Osteocyte (in vitro differentiated cells): ENCODE measurements around the gene MSH3. TPM values are rescaled to one million over a fixed set of nuclear protein-coding genes. Genes with fewer than 3 reads are reported as not detected.
A peak's percentile ranks its signal among the peaks of the same experiment; 100 is the strongest.

ENCODE experiments used
- DNase-seq: peaks from one replicate; pipeline ENCODE4 v3.0.0; 2021; ENCODE audit warnings: mixed read lengths; ENCODE audit not compliant: unreplicated experiment; ENCODE audit errors: extremely low spot score
- H3K27ac Mint-ChIP-seq: one replicate; pipeline ENCODE4 v1.8.0; 2021; ENCODE audit warnings: mild to moderate bottlenecking, mixed read lengths; ENCODE audit not compliant: unreplicated experiment
- H3K27me3 Mint-ChIP-seq: one replicate; pipeline ENCODE4 v1.8.0; 2021; ENCODE audit warnings: mixed read lengths; ENCODE audit not compliant: unreplicated experiment
- H3K36me3 Mint-ChIP-seq: one replicate; pipeline ENCODE4 v1.8.0; 2021; ENCODE audit warnings: mixed read lengths; ENCODE audit not compliant: unreplicated experiment
- H3K4me1 Mint-ChIP-seq: one replicate; pipeline ENCODE4 v1.8.0; 2021; ENCODE audit warnings: mixed read lengths; ENCODE audit not compliant: unreplicated experiment
- H3K4me3 Mint-ChIP-seq: one replicate; pipeline ENCODE4 v1.8.0; 2021; ENCODE audit warnings: mild to moderate bottlenecking, moderate library complexity, mixed read lengths; ENCODE audit not compliant: unreplicated experiment
- H3K9me3 Mint-ChIP-seq: one replicate; pipeline ENCODE4 v1.8.0; 2021; ENCODE audit warnings: mixed read lengths; ENCODE audit not compliant: unreplicated experiment
- total RNA-seq: library from RNA; stranded (reverse); gene quantifications from 2 replicates; pipeline ENCODE4 v1.2.1, GENCODE V29; 2021
- TF ChIP-seq, protein P1 (sequence below): fragments of 200-600 bp; sonication (generic); IDR thresholded peaks from 2 replicates; pipeline ENCODE4 v1.5.0; 2021; ENCODE audit warnings: antibody characterized with exemption, mild to moderate bottlenecking, moderate library complexity

Gene MSH3
- total RNA-seq, 1 donor from 2014 or later, result 14.8 TPM

GRCh38 chr5:80904533-80905187, 250.2 kb downstream of the MSH3 start:
- no peak for DNase-seq
- Mint-ChIP-seq H3K4me3 (no peak overlapping the region), H3K27ac (no peak overlapping the region), H3K36me3 (peaks cover 2% of the 10 kb centered on the region), H3K27me3 (no peaks in the 10 kb centered on the region), H3K4me1 (no peaks in the 10 kb centered on the region), H3K9me3 (peaks cover 20% of the 10 kb centered on the region)
- TF ChIP-seq, protein P1, sequence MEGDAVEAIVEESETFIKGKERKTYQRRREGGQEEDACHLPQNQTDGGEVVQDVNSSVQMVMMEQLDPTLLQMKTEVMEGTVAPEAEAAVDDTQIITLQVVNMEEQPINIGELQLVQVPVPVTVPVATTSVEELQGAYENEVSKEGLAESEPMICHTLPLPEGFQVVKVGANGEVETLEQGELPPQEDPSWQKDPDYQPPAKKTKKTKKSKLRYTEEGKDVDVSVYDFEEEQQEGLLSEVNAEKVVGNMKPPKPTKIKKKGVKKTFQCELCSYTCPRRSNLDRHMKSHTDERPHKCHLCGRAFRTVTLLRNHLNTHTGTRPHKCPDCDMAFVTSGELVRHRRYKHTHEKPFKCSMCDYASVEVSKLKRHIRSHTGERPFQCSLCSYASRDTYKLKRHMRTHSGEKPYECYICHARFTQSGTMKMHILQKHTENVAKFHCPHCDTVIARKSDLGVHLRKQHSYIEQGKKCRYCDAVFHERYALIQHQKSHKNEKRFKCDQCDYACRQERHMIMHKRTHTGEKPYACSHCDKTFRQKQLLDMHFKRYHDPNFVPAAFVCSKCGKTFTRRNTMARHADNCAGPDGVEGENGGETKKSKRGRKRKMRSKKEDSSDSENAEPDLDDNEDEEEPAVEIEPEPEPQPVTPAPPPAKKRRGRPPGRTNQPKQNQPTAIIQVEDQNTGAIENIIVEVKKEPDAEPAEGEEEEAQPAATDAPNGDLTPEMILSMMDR, result no peak

- TF ChIP-seq, protein P1, result no peak
- Mint-ChIP-seq H3K4me3 (no peak overlapping the region), H3K4me1 (no peaks in the 10 kb centered on the region), H3K36me3 (peaks cover 2% of the 10 kb centered on the region), H3K9me3 (peaks cover 20% of the 10 kb centered on the region), H3K27me3 (no peaks in the 10 kb centered on the region), H3K27ac (no peak overlapping the region)
- peak; percentile 4 for DNase-seq
Measured at GRCh38 chr5:80905405-80905804, 251.0 kb downstream of the MSH3 start.

- H3K9me3 Mint-ChIP-seq, result peaks cover 5% of the 10 kb centered on the region
- no peak overlapping the region for H3K4me3 Mint-ChIP-seq
- no peaks in the 10 kb centered on the region for H3K27me3 Mint-ChIP-seq
- no peak for DNase-seq
- no peak overlapping the region for H3K27ac Mint-ChIP-seq
- TF ChIP-seq, protein P1, result no peak
- peaks cover 15% of the 10 kb centered on the region for H3K4me1 Mint-ChIP-seq
- no peaks in the 10 kb centered on the region for H3K36me3 Mint-ChIP-seq
Measured at GRCh38 chr5:80912479-80912878, 258.0 kb downstream of the MSH3 start.

DNA sequence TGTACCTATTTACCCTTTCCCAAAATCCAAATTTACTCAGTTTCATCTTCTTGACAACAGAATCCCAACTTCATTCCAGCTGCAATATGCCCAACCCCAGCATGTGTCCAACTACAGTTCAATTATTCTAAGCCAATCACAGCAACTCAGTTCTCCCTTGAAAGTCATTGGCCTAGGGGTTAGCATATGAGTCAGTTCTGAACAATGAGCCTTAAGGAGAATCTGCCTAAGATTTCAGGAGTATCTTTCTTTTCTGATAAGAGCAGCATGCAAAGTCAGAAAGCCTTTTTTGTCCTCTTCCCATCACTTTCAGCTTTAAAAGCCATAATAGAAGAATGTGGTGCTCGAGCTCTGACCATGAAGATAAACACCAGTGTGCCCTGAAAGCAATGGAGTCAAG, 261.3 kb downstream of the MSH3 start:
- Mint-ChIP-seq H3K9me3 (peaks cover 5% of the 10 kb centered on the region), H3K4me1 (peaks cover 24% of the 10 kb centered on the region), H3K27ac (no peak overlapping the region), H3K4me3 (no peak overlapping the region), H3K36me3 (no peaks in the 10 kb centered on the region), H3K27me3 (no peaks in the 10 kb centered on the region)
- TF ChIP-seq, protein P1, result no peak
- peak; percentile 6 for DNase-seq

DNA sequence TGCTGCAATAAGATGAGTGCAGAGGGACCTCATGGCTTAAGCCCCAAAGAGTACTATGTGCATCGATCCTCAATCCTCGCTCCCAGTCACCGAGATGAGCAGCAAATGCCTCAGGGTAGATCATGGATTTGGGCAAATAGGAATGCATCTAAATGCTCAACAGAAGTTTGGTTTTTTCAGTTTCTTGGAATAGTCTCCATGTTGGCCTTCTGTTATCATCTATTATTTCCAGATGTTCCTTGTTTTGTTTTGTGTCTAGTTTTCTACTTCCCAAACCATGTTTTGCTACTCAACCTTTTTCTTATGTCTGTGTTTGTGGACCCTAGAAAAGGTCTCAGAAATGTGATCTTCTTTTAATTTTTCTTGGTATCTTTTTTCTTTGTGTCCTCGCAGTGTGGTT, 262.2 kb downstream of the MSH3 start:
- Mint-ChIP-seq H3K4me1 (peaks cover 24% of the 10 kb centered on the region), H3K27ac (peak overlapping the region; percentile 25)

More for the DNA sequence above, 262.2 kb downstream of the MSH3 start:
- TF ChIP-seq, protein P1, result no peak
- H3K27me3 Mint-ChIP-seq, result peaks cover under 1% of the 10 kb centered on the region
- H3K36me3 Mint-ChIP-seq, result no peaks in the 10 kb centered on the region
- DNase-seq, result peak; percentile 7
- no peak overlapping the region for H3K4me3 Mint-ChIP-seq
- peaks cover 5% of the 10 kb centered on the region for H3K9me3 Mint-ChIP-seq
